Measurements from ENCODE around the gene GALNT2.

The GALNT2 gene

DNA sequence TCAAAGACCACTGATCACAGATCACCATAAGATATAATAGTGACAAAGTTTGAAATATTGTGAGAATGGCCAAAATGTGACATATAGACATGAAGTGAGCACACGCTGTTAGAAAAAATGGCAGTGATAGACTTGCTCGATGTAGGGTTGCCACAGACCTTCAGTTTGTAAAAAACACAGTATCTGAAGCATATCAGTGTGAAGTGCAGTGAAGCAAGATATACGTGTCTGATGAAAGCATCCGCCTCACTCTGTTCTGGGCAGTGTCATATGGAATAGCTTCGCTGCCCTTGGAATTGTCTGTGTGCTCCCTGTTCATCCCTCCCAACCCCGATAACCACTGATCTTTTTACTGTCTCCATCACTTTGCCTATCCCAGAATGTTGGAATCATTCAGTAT, 50.7 kb downstream of the GALNT2 start:
- DNase-seq = no peak

DNA sequence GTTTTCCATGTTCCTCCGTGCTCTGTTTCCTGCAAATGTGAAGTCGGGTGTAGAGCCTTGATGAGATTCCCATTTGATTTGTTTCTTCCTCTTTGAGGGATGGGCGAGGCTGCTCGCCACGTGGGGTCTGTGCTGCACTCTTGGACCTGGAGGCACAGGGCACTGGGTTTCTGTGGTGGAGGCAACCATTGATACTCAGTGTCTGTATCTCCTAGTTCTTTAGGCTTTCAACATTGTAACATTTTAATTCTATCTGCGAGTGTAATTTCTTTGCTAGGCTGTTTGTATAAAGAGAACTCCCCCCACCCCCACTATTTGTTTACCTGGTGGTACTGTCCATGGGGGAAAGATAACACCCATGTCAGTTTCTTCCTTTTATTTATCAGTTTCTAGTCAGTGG, 52.3 kb downstream of the GALNT2 start:
- no peak for DNase-seq

DNA sequence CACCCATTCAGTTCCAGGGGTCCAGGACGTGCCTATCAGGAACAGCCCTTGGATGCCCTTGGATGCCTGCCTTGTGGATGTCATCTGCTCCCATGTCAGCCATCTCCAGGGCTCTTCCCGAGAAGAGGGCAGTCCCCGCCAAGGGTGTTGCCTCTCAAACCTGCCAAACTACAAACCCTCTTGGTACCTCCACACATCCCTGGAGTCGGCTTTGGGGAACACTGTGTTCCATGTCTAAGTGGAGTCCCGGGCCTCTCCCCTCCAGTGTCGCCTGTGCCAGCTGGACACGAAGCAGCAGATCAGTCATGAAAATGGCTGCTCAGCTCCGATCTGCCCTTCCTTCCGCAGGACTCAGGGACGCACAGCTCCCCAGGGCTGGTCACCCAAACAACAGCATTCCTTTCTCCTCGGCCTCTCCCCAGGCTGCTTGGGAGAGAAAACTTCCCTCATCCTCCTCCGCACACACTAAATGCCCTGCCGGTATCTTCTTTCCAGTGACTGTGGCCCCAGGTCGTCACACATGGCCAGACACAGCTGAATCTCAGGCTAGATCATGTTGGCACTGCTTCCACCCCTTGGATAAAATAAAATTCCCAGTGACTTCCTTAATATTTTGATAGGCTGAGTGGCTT, 53.4 kb downstream of the GALNT2 start:
- no peak for DNase-seq

DNA sequence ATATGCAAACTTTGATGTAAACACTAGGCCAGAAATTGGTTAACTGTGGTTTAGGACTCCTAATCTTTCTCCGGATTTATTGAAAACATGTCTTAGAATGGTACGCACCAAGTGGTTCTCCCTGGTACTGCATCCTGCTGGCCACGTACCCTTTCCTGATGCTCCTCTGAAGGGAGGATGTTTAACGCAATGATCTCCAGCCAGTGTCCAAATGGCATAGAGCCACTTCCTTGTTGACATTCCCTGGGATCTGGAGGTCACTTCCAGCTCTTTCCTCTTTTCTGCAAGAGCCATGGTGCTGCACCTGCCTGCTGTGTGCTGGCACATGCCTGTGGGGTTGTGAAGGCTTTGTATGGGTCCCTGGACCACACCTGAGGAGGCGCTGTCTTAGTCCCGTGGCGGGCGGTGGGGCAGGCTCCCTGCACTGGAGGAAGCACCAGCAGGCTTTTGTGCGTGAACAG, 53.9 kb downstream of the GALNT2 start:
- peak; percentile 64 for DNase-seq

DNA sequence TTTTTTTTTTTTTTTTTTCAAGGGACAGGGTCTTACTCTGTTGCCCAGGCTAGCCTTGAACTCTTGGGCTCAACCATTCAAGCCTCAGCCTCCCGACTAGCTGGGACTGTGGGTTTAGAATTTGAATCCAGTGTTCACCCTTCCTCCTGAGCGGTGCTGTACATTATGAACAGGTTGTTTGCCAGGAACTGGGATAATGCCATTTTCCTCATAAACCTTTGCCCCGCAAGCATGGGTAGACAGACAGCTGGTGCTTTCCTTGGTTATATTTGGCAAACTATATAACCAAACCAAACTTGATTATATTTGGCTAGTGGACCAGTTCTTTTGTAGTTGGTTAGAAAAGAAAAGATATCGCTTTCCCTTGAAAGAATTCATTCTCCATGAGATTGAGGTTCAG, 54.9 kb downstream of the GALNT2 start:
- no peak for DNase-seq

DNA sequence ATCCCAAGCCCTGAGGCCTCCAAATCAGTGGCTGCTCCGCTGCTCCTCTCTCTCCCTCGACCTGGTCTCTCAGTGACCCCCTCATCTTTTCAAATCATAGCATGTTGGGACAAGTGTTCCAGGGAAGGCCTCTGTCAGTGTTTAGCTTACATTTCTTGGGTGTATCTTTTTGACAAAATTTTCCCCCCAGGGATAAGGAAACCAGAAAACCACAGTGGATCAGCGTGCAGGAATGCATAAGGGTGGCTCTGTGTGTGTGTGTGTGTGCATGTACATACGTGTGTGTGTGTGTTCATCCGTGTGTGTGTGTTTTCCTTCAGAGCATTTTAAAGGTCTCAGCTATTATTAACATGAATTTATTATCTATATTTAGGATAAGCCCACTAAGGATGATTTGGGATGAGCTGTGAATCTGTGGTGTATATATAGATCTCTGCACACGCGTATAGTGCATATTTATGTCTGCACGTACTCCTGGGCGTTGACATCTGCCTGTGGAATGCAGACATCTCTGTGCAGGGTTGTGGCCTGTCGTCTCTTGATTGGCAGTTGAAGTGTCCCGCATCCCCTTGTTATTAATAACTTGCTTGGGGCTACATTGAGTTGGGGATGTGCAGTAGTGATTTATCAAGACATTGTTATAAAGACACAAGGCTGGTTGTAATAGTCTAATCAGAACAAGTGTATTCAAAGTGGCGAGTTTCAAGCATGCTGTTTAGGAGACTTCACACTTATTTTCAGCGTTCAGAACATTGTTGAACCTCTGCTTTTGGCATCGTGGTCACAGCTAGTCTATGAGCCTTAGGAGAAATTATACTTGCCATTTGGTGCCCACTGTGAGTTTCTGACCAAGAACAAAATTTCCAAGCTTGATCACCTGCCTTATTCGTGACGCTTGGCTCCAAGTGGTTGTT, 55.6 kb downstream of the GALNT2 start:
- no peak for DNase-seq

DNA sequence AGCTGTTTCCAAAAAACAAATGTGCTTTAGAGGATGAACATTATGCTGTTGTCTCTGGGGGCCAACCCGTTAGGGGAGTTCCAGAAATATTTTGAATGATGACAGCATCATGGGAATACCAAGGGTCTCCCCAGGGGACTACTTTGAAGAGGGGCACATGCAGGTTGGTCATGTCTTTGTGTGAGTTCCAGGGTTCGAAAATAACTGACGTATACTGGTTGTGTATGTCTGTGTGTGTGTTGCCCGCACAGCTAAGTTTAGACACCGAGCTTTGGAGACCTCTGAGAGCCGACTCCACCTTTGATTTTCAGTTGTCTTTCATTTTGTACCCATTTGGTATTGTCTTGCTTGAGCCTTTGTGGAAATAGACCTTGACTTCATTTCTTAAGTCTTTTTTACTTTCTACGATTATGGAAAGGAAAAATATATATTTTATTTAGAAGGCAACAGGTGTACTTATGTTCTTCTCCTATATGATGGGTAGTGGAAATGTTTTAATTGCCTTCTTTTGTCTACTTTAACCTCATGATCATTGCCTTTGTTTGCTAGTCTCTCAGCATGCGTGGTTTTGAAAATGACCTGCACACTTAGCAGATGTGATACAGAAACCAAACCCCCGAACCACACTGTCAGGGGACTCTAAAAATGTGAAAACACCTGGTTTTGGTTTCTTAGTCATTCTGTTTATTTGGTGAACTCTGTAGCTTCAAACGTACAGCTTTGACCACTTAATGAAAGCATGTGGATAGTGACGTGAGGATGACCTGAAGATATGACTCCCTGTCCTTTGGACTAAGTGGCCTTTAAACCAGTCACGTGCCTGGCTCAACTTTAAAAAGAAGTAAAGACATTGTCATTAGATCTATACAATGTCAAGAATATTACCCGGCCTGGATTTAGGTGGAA, 56.5 kb downstream of the GALNT2 start:
- no peak for DNase-seq

DNA sequence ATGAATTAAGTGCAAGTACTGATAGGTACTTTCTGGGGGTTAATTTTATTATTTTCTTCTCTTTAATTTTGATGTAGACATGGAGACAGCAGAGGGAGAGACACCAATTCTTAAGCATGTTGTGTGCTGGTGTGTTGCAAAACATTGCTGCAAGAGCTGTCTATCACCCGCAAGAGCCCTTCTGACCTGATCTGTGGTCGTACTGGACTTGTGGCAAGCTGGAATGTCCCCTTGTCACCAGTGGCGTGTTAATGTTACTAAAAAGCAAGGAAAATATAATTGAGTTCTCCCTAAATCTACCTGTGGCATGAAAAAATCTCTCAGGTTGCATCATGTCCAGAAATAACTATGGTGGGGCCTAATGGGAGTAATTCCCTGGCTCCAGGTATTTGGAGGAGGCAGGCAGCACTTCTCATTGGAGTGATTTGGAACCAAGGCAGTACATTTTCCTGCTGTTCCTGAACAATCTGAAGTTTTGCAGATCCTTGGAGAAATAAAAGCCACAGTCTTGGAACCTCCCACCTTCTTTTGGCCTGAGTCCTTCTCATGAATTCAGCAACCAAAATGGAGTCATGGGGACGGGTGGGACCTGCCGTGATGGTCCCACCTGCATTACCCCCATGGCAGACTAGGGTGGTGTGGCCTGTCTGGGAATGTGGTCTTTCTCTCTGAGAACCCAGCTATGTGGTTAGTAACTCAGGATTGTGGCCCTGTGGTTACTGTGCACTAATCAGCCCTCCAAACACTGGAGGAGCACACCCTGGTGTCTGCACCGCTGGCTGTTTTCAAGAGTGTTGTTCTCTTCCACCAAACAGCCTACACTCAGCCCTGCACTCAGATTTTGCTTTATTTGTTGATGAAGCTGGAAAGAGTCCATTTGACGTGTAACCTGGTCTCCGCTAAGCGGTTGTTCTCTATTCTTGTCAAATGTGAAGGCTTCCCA, 57.4 kb downstream of the GALNT2 start:
- peak; percentile 84 for DNase-seq

DNA sequence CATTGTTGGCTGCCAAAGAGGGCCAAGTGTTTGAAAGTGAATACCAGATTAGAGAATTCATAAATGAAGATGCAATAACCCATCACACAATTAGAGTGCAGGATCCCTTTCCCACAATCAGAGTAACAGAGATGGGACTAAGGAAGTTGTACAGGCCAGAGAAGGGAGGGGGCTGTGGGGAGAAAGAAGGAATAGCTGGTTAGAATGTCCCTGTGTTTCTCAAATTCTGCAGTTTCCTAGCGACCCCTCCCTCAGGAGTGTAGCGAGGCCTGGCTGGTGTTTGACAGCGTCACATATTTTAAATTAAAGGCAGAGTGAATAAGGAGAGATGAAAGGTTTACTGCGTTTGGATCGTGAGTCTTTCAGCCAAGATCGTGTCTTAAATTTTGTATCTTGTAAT, 58.1 kb downstream of the GALNT2 start:
- no peak for DNase-seq

DNA sequence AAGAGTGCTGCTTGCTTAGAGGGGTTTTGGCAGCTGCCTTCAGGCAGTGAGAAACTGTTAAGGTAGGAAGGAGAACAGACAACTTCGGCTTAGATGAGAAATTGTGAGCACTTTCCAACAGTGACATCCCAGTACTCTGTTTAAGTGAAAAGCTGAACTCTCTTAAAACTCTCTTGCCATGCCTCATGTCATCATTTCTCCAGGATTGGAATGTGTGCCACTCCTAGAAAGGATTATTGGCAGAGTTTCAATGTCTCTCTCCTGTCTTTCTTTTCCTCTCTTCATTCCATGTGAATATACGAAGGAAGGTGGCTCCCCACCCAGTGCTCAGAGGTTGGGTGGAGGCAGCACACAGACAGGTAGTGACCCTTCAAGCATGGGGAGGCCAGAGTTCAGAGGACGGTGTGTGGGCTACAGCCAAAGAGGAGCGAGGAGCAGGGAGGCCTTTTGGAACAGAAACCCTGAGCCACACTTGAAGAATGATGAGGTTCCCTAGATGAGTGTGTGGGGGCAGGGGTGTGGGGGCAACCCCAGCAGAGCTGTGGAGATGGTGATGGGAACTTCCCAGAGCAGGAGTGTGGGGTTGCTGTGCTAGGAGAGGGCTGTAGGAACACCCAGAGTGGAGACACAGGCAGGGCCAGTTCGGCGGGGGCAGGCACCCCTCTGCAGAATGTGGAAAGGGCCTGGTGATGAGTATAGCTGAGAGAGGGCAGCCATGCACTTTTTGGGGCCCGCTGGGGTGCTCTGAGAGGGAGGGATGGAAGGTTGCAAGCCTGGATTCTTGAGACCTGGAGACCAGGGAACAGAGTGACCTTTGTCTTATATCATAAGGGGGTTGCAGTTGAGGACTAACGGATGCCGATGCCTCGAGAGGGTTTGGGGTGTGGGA, 58.8 kb downstream of the GALNT2 start:
- DNase-seq = no peak

DNA sequence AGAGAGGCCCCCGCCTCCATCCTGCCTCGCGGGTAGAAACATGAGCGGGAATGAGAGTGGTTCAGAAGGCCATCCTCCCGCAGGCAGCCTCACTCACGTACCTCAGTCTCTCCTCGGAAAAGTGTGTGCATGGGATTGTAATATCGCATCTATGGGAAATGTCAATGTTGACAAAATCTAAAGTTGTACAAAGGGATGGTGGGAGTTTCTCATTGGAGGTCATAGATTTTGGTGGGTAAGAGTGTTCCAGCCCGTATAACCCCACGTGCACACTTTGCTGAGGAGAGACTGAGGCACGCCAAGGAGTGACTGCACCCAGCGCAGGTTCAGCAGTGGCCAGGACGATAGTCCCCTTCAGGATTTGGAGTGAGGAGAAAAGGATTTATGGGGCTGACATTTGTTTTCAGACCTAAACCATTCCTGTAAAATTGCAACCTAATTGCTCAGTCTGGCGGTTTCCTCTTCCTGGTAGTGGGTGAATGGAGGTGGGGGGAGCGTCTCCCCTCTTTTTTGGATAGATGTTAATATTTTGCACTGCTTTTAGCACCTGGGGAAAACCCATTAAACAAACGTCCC, 59.6 kb downstream of the GALNT2 start:
- no peak for DNase-seq

DNA sequence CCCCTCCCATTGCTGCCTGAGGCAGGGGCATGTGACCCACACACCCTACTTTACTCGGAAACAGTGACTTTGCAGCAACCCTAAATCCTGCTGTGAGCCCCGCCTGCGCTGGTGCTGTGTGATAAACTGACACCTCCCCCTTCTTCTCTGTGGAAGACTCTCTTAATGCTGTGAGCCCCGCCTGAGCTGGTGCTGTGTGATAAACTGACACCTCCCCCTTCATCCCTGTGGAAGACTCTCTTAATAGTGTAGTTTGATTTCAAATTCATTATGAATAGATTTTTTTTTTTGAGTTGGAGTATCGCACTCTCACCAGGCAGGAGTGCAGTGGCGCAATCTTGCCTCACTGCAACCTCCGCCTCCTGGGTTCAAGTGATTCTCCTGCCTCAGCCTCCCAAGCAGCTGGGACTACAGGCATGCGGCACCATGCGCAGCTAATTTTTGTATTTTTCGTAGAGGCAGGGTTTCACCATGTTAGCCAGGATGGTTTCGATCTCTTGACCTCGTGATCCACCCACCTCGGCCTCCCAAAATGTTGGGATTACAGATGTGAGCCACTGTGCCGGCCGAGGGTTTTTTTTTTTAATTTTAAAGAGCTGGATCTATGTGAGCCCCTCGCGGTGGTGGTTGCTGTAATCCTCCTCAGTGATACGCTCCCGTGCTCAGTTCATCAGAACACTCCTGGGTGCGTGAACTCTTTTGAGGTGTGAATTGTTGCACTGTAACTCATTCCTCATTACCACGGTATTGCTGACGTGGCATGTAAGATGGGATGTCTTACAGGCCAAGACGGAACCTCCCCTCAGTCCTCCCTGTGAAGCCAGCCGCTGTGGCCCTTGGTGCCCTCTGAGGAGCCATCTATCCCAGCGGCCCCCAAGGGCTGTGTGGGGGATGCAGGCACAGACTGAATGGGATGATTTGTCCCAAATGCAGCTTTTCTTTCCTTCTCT, 60.3 kb downstream of the GALNT2 start:
- DNase-seq = peak; percentile 99

DNA sequence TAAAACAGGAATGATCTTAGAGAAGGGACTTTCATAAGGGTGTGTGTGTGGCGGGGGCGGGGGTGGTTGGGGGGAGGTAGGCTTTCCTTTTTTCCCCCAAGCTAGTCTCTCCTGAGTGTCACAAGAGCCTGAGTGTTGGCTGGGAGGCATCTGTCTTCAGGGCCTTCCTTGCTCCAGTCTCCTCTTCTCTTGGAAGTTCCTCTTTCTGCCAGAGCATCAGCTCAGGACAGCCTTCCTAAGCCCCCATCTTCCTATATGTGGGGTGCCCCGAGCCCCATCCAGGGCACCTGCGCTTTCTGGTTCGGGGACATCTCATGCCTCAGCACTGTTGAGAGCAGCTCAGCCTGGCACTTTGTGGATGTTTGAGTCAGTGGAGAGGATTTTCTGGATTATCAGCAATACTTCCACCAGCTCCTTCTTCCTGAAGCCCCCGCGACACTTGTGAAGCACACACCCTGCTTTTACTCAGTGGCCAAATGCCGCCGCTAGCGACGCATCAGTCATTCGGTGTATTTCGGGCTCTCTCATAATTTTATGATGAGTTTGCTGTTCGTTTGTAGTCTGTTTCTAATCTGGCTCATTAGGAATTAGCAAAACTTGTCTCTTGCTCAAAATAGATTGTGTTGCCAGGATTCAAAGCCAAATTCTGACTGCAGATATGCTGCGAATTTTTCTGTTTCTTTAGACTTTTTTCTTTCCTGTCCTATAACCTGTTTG, 61.7 kb downstream of the GALNT2 start:
- DNase-seq = no peak

DNA sequence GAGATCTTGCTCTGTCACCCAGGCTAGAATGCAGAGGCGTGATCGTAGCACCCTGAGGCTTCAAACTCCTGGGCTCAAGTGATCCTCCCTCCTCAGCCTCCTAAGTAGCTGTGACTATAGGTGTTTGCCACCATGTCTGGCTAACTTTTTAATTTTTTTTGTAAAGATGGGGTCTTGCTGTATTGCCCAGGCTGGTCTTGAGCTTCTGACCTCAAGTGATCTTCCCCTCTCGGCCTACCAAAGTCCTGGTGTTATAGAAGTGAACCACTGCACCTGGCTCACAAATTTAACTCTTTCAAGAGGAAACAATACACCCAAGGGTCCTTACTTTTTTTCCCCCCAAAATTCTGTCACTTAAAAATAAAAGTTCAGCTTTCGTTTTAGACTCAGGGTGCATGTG, 62.3 kb downstream of the GALNT2 start:
- no peak for DNase-seq

DNA sequence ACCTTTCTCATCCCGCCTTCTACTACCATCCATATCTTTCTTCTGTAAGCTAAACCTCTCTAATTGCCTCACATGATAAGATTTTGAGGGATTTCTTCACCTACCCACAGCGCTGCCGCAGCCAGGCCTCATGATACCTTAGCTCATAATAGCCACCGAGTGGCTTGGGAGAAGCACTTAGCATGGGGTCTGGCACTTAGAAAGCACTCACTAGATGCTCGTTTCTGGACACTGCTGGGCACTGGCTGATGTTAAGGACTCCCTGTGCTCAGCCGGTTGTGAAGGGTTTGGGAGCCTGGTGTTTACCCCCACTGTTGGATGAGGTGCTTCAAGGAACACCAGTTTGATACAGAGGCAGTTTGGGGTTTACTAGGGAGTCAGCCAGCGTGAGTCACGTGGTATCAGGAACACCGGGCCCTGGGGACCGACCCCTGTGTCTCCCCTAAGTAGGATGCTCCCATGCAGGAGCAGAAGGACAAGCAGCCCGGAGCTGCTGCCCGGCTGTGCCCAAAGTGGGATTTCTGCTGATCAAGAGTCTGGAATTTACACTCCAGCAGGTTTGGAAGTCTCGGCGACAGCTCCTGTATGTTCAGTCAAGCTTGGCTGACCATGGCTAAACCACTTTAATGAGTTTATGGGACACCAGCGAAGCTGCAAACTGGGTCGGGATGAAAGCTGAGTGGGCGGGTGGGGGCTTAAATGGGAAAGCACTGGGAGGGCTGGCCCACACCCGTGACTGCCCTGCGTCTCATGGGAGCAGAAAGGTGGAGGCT, 63.3 kb downstream of the GALNT2 start:
- DNase-seq = no peak

DNA sequence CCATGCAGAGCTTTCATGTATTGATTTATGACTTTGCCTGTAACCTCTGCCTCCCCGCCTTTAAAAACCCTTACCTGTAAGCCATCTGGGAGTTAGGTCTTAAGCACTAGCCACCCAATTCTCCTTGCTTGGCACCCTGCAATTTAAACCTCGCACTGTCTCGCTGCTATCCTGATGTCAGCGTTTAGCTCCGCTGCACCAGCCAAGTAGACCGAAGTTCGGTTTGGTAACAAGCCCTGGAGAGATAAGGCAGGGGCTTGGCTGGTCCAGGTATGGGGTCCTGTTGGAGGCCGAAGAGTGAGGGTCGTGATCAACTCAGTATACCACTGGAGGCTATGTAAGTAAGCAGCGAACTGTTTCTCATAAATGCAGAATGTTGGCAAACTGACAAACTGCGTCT, 64.4 kb downstream of the GALNT2 start:
- DNase-seq = no peak

DNA sequence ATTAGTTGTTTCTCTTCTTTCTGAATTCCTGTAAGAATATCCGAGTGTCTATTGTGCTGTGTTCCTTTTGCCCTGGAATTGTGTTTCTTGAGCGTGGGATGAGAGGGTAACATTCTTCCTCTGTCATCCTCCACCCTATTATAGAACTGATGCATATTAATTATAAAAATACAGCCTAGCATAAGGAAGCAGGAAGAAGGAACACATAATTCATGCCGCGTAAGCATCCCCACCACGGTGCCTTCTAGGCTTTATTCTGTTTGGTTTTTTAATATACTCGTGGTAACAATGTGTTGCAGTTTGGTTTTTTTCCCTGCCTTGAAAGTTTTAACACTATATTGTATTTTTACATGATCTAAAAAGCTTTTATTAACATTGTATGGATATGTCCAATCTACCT, 65.7 kb downstream of the GALNT2 start:
- DNase-seq = no peak

DNA sequence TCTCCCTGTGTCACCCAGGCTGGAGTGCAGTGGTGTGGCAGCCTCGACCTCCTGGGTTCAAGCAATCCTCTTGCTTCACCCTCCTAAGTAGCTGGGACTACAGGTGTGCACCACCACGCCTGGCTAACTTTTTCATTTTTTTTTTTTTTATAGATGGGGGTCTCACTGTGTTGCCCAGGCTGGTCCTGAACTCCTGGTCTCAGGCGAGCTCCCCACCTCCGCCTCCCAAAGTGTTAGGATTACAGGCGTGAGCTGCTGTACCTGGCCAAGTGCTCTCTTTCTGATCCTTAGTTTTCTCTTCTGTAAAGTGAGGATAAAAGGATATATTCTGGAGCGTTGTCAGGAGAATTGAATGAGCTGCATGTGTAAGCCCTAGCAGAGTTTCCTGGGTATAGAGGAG, 68.7 kb downstream of the GALNT2 start:
- no peak for DNase-seq

Data from hematopoietic multipotent progenitor cell treated with erythropoietin and hydrocortisone succinate and interleukin-3 and kit ligand, for 6 days (in vitro differentiated cells).